Stimulated activated CD8-positive, alpha-beta memory T cell treated with anti-CD3 and anti-CD28 coated beads, Interleukin-12 subunit alpha, Interleukin-12 subunit beta, amount 100 ng/mL, for 24 hours (primary cell): ENCODE measurements around the gene KCTD8.

Source experiments
- DNase-seq: peaks from one replicate; pipeline ENCODE4 v3.0.0-alpha.2; 2020; ENCODE audit errors: extremely low read depth

KCTD8 gene

DNA sequence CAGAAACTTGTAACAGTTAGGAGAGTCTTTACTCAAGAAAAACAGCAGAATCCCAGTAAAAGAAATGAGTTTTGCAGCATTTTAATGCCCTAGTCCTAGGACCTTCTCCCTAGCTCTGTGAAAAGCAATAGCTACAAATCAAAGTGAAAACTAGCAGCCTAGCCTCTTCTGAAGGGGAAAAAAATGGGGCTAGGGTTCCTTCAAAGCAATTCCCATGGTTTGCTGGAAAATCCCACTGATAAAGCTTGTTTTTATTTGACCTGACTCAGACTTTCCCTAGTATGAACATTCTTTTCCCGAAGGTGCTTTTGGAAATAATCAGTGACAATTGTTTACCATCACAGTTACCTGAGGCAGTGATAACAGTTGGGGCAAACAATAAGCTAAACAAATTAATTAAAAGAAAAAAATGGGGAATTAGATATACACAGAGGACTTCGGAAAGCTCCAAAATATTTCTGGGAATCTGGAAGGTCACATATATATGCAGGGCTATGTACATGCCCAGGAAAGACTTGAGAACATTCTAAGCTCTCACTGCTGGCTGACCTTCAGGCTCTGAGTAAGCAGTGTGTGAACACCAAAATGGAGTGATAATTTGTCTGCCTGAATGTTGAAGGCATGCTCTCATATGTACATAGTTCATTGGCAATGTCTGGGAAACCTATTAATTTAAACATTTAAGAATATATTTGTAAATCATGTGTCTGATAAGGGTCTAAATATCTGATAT lies 285.9 kb downstream of the KCTD8 start:
- no peak for DNase-seq

GRCh38 chr4:44161756-44162155 lies 286.9 kb downstream of the KCTD8 start:
- no peak for DNase-seq

- no peak for DNase-seq
Observed at GRCh38 chr4:44160776-44161367, 287.7 kb downstream of the KCTD8 start.

- no peak for DNase-seq
Observed at GRCh38 chr4:44159991-44160390, 288.6 kb downstream of the KCTD8 start.

DNA sequence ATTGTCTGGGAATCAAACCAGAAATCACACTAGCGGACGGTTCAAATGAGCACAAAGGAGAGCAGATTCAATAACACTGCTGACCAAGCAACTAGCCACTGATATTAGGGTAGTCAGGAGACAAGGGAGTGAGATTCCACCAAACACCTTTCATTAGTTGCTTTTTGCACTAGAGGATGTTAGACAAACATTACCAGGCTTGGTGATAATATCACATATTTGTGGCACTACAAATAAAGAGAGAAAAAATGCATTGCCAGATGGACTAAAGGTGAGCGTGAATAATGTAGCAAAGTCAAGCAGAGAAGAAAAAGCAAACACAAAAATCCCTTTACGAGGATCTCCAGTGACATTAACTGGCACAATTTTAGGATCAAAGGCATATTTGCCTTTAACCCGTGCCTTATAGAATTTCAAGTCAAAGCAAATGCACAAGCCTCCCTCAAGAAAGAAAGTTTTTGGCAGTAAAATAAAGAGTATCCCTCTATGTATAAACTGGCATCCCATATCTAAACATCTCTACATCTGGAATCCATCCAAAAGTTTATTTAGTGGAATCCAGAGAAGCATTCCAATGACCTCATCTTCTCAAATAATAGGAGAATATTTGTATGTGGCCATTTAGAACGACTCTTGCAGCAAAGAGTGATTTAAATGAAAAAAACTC lies 290.9 kb downstream of the KCTD8 start:
- DNase-seq = no peak

- DNase-seq = no peak
Observed at GRCh38 chr4:44150091-44150576, 298.5 kb downstream of the KCTD8 start.

GRCh38 chr4:44149282-44149681 lies 299.3 kb downstream of the KCTD8 start:
- no peak for DNase-seq

GRCh38 chr4:44147571-44148075 lies 301.0 kb downstream of the KCTD8 start:
- no peak for DNase-seq

DNA sequence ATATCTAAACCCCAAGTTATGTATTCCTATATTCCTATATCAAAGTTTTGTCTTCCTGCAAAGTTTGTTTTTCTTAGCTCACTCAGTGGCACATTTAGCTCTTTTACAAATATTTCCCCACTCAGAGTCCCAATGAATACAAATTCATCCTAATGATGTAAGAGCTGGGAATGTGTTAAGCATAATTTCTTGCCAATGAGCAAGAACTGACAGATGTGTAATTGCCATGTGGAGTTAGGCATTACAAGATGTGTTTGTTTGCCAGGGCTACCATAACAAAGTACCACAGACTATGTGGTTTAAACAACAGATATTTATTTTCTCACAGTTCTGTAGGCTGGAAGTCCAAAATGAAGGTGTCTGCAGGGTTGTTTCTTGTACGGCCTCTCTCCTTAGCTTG lies 302.1 kb downstream of the KCTD8 start:
- DNase-seq = no peak

DNA sequence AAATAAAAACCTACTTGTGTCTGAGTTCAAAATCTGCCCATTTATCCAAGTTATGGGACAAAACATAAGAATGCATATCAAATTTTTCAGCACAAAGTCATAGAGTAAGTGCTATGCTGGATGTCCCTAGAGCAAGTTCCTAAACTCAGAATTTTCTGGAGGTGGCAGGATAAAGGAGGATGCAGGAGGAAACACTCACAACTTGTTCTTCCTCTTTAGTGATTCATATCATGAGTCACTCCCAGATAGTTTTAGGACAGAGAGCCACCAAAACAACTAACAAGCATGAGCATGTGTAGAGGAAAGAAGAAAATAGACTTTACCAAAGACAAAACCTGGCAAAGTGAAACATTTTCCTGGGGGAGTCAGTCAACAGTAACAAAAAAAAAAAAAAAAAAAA lies 302.7 kb downstream of the KCTD8 start:
- DNase-seq = no peak

- DNase-seq = no peak
Observed at GRCh38 chr4:44132526-44132925, 316.1 kb downstream of the KCTD8 start.
